HFF-Myc (cell line): ENCODE data around the gene ATP2B2.

Experiments used
- DNase-seq: peaks from one replicate; pipeline ENCODE4 v3.0.0-alpha.2; 2011; ENCODE audit warnings: low read depth; ENCODE audit errors: extremely low read depth
- H3K4me3 ChIP-seq: replicated peaks from 2 replicates; pipeline ENCODE4 v1.5.1; 2011; ENCODE audit warnings: low read depth, mild to moderate bottlenecking, control low read depth, low read length
- CTCF ChIP-seq: IDR thresholded peaks from 2 replicates; pipeline ENCODE4 v1.5.1; 2012; ENCODE audit warnings: mild to moderate bottlenecking, low read depth, low read length, control low read depth; ENCODE audit errors: missing control alignments

Gene ATP2B2

GRCh38 chr3:10329495-10330015, 175.8 kb downstream of the ATP2B2 start:
- no peak for TF ChIP-seq CTCF
- DNase-seq = no peak
- H3K4me3 ChIP-seq = no peak overlapping the region

DNA sequence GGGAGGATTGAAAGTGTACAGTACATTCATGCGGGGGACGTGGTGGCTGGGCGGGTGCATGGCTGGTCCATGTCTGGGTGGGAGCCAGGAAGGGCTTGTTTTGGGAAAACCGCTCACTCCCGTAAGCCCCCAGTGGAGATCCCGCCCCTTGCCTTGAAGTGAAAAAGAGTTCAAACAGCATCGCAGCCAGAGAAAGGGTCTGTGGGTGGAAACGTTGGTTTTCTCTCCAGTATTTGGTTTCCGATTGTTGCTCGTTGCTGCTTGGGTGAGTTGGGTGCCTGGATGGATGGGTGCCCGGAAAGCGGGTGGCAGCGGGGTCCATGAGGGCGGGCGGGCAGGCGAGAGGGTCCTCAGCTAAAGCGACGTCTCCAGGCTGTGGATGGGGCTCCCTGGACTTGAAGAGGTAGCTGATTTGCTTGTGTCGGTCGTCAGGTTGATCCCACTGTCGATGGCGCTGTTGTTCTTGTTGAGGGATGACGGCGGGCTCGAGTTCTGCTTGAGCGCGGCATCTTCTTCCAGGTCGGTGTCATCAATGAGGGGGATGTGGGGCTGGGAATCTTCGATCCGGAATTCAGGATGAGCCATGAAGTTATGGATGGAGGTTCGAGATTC, 176.8 kb downstream of the ATP2B2 start:
- no peak overlapping the region for H3K4me3 ChIP-seq
- no peak for TF ChIP-seq CTCF
- no peak for DNase-seq

DNA sequence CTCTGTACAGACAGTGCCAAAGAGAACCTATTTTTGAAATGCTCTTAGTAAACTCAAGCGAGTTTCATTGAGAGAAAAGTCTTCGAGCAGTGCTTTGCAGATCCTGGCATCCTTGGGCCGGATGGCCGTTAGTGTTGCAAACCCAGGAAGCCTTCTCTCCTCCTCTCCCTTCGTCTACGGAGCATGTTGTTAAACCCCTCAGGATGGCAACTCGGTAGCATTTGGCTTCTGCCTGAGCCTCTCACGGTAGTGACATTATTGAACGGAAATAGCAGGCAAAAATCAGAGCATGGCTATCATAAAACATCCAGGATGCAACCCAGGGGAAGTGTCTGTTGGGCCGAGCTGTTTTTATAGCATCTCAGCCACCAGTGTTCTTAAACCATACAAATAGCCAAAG, 177.8 kb downstream of the ATP2B2 start:
- H3K4me3 ChIP-seq = no peak overlapping the region
- no peak for TF ChIP-seq CTCF

GRCh38 chr3:10322352-10322710, 183.1 kb downstream of the ATP2B2 start:
- no peak overlapping the region for H3K4me3 ChIP-seq
- no peak for DNase-seq
- peak; percentile 40 for TF ChIP-seq CTCF

More for the DNA sequence above, 177.8 kb downstream of the ATP2B2 start:
- DNase-seq = no peak

DNA sequence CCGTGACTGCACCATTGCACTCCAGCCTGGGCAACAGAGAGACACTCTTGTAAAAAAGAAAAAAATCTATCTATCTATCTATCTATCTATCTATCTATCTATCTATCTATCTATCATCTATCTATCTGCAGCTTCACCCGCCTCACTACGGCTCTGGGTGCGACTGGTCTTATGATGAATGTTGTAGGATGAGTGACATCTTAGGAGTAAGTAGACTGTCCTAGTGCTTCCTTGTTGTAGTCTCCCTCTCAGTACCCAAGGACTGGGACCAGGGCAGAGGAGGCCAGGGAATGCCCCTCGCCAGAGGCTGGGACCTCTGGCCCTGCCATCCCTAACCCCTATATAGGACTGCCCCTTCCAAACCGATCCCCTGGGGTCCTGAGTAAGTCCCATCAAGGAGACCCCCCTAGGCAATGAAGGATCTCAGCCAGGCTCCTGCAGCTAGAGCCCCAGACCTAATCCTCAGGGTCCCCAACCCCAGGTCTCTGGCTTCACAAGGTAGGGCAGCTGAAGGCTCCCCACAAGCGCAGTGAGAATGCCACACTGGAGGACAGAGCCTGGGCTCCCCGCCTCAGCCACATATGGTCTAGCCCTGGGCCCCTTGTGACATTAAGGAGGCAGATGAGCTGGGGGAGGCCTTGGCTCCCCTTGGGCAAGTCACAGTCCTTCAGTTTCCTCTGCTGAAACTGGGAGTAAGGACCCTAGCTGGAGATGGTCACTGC, 183.6 kb downstream of the ATP2B2 start:
- TF ChIP-seq CTCF = no peak
- no peak for DNase-seq
- H3K4me3 ChIP-seq = no peak overlapping the region

DNA sequence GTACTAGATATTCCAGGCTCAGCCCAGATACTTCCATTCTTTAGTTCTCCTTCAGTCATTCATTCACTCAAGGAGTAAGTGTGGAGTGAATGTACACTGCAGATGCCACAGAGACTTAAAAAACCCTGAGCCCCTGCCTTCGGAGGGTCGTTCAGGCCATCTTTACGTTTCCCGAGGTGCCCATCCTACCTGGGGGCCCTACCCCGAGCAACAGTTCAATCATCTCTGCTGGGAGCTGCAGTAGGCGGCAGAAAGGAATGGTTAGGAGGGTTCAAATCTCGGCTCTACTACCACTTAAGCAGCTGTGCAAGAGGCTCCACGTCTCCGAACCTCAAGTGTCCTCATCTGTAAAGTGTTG, 185.1 kb downstream of the ATP2B2 start:
- H3K4me3 ChIP-seq = peak overlapping the region; percentile 99
- TF ChIP-seq CTCF = no peak
- no peak for DNase-seq
